GM23338 (cell line): ENCODE results near the gene SUPT5H. TPM values are rescaled to one million over a fixed set of nuclear protein-coding genes. Genes with fewer than 3 reads are reported as not detected.

Source experiments
- ATAC-seq: fragments of 200-7000 bp; cut with Tn5 transposase; 3 replicates; pipeline ENCODE4 v1.9.1; 2020
- DNase-seq: peaks from one replicate; pipeline ENCODE4 v3.0.0-alpha.2; 2015; ENCODE audit warnings: low spot score
- H2AFZ ChIP-seq: fragments of 200-600 bp; sonication (generic); 2 replicates; pipeline ENCODE4 v1.8.0; 2016; ENCODE audit warnings: antibody characterized with exemption, mild to moderate bottlenecking, moderate library complexity
- H3F3A ChIP-seq: fragments of 200-600 bp; sonication (generic); replicated peaks from 2 replicates; pipeline ENCODE4 v1.8.0; 2017; ENCODE audit warnings: antibody characterized with exemption, mixed run types, low read depth
- H3K27ac ChIP-seq: fragments of 200-600 bp; sonication (generic); 2 replicates; pipeline ENCODE4 v1.6.1; 2016; ENCODE audit warnings: low read depth
- H3K27me3 ChIP-seq: fragments of 200-600 bp; sonication (generic); 2 replicates; pipeline ENCODE4 v1.8.0; 2016; ENCODE audit warnings: mild to moderate bottlenecking, mixed run types, moderate library complexity; ENCODE audit not compliant: insufficient read depth
- H3K36me3 ChIP-seq: fragments of 200-600 bp; sonication (generic); 2 replicates; pipeline ENCODE4 v1.8.0; 2016; ENCODE audit warnings: mild to moderate bottlenecking; ENCODE audit not compliant: insufficient read depth
- H3K4me1 ChIP-seq: fragments of 200-600 bp; sonication (generic); 2 replicates; pipeline ENCODE4 v1.8.0; 2016; ENCODE audit warnings: mild to moderate bottlenecking, moderate library complexity; ENCODE audit not compliant: insufficient read depth
- H3K4me2 ChIP-seq: fragments of 200-600 bp; sonication (generic); 2 replicates; pipeline ENCODE4 v1.7.1; 2017; ENCODE audit warnings: mixed run types
- H3K4me3 ChIP-seq: fragments of 200-600 bp; sonication (generic); 2 replicates; pipeline ENCODE4 v1.6.1; 2016; ENCODE audit warnings: mixed run types
- H3K79me2 ChIP-seq: fragments of 200-600 bp; sonication (generic); replicated peaks from 2 replicates; pipeline ENCODE4 v1.8.0; 2017; ENCODE audit warnings: mild to moderate bottlenecking; ENCODE audit not compliant: insufficient read depth
- H3K9me2 ChIP-seq: fragments of 200-600 bp; sonication (generic); 2 replicates; pipeline ENCODE4 v1.8.0; 2017; ENCODE audit not compliant: insufficient read depth
- H4K20me1 ChIP-seq: fragments of 200-600 bp; sonication (generic); replicated peaks from 2 replicates; pipeline ENCODE4 v1.8.0; 2017; ENCODE audit warnings: mild to moderate bottlenecking; ENCODE audit not compliant: insufficient read depth
- H3K27ac Mint-ChIP-seq: 2 replicates; pipeline ENCODE4 v1.8.0; 2020; ENCODE audit warnings: inconsistent platforms, mild to moderate bottlenecking, moderate library complexity, mixed read lengths
- H3K27me3 Mint-ChIP-seq: 3 replicates; pipeline ENCODE4 v1.8.0; 2022; ENCODE audit warnings: low read depth, mild to moderate bottlenecking, moderate library complexity, mixed read lengths, inconsistent platforms; ENCODE audit not compliant: insufficient read depth, poor library complexity
- H3K36me3 Mint-ChIP-seq: 3 replicates; pipeline ENCODE4 v1.8.0; 2021; ENCODE audit warnings: low read depth, mild to moderate bottlenecking, inconsistent platforms, moderate library complexity, mixed read lengths
- H3K4me1 Mint-ChIP-seq: 3 replicates; pipeline ENCODE4 v1.8.0; 2020; ENCODE audit warnings: mild to moderate bottlenecking, inconsistent platforms, mixed read lengths
- H3K4me3 Mint-ChIP-seq: 3 replicates; pipeline ENCODE4 v1.8.0; 2021; ENCODE audit warnings: moderate library complexity, mild to moderate bottlenecking, inconsistent platforms, mixed read lengths
- H3K9me3 Mint-ChIP-seq: 3 replicates; pipeline ENCODE4 v1.8.0; 2020; ENCODE audit warnings: moderate library complexity, mild to moderate bottlenecking, inconsistent platforms, mixed read lengths
- CTCF ChIP-seq, 2 experiments: fragments of 200-600 bp in 1 of 2; sonication (generic) in 1 of 2; conservative IDR thresholded peaks; 2 replicates each; pipeline versions ENCODE4 v1.5.1 to v1.6.1; 2016 to 2017; ENCODE audit warnings: antibody characterized with exemption in 2 of 2, low read depth in 2 of 2, mild to moderate bottlenecking in 2 of 2, moderate library complexity in 1 of 2
- NANOG ChIP-seq: IDR thresholded peaks from 2 replicates; pipeline ENCODE4 v1.6.1; 2016; ENCODE audit warnings: antibody characterized with exemption, borderline replicate concordance
- polyA plus RNA-seq: library from polyadenylated mRNA; unstranded; fragments of >200 nt; fragmentation: Nextera tagmentation; extraction: Ambion mirVana; gene quantifications from 2 replicates; pipeline ENCODE4 v1.2.1, GENCODE V29; 2016
- total RNA-seq: library from RNA; depleted of rRNA; stranded (reverse); fragments of >200 nt; shearing (Covaris generic); gene quantifications from 2 replicates; pipeline ENCODE4 v1.2.3, GENCODE V29; 2014
- TF ChIP-seq, protein P1 (sequence below): fragments of 250-450 bp; sonication (Bioruptor Pico); IDR thresholded peaks from 2 replicates; pipeline ENCODE4 v1.5.0; 2020; ENCODE audit warnings: mild to moderate bottlenecking, moderate library complexity
- TF ChIP-seq, protein P2 (sequence below): IDR thresholded peaks from 2 replicates; pipeline ENCODE4 v1.6.1; 2016; ENCODE audit warnings: antibody characterized with exemption

The SUPT5H gene
- total and polyA plus RNA-seq, 2 experiments from 2014 or later = 108 to 150 TPM

GRCh38 chr19:39509233-39509632 is 63.9 kb downstream of the SUPT5H start (continued):
- TF ChIP-seq, protein P1, sequence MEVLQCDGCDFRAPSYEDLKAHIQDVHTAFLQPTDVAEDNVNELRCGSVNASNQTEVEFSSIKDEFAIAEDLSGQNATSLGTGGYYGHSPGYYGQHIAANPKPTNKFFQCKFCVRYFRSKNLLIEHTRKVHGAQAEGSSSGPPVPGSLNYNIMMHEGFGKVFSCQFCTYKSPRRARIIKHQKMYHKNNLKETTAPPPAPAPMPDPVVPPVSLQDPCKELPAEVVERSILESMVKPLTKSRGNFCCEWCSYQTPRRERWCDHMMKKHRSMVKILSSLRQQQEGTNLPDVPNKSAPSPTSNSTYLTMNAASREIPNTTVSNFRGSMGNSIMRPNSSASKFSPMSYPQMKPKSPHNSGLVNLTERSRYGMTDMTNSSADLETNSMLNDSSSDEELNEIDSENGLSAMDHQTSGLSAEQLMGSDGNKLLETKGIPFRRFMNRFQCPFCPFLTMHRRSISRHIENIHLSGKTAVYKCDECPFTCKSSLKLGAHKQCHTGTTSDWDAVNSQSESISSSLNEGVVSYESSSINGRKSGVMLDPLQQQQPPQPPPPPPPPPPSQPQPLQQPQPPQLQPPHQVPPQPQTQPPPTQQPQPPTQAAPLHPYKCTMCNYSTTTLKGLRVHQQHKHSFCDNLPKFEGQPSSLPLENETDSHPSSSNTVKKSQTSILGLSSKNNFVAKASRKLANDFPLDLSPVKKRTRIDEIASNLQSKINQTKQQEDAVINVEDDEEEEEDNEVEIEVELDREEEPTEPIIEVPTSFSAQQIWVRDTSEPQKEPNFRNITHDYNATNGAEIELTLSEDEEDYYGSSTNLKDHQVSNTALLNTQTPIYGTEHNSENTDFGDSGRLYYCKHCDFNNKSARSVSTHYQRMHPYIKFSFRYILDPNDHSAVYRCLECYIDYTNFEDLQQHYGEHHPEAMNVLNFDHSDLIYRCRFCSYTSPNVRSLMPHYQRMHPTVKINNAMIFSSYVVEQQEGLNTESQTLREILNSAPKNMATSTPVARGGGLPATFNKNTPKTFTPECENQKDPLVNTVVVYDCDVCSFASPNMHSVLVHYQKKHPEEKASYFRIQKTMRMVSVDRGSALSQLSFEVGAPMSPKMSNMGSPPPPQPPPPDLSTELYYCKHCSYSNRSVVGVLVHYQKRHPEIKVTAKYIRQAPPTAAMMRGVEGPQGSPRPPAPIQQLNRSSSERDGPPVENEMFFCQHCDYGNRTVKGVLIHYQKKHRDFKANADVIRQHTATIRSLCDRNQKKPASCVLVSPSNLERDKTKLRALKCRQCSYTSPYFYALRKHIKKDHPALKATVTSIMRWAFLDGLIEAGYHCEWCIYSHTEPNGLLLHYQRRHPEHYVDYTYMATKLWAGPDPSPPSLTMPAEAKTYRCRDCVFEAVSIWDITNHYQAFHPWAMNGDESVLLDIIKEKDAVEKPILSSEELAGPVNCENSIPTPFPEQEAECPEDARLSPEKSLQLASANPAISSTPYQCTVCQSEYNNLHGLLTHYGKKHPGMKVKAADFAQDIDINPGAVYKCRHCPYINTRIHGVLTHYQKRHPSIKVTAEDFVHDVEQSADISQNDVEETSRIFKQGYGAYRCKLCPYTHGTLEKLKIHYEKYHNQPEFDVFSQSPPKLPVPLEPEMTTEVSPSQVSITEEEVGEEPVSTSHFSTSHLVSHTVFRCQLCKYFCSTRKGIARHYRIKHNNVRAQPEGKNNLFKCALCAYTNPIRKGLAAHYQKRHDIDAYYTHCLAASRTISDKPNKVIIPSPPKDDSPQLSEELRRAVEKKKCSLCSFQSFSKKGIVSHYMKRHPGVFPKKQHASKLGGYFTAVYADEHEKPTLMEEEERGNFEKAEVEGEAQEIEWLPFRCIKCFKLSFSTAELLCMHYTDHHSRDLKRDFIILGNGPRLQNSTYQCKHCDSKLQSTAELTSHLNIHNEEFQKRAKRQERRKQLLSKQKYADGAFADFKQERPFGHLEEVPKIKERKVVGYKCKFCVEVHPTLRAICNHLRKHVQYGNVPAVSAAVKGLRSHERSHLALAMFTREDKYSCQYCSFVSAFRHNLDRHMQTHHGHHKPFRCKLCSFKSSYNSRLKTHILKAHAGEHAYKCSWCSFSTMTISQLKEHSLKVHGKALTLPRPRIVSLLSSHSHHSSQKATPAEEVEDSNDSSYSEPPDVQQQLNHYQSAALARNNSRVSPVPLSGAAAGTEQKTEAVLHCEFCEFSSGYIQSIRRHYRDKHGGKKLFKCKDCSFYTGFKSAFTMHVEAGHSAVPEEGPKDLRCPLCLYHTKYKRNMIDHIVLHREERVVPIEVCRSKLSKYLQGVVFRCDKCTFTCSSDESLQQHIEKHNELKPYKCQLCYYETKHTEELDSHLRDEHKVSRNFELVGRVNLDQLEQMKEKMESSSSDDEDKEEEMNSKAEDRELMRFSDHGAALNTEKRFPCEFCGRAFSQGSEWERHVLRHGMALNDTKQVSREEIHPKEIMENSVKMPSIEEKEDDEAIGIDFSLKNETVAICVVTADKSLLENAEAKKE = no peak

- Histone ChIP-seq H3K36me3 (no peaks in the 10 kb centered on the region), H3K27me3 (peaks cover 39% of the 10 kb centered on the region), H3K4me2 (no peak overlapping the region), H3K4me3 (no peak overlapping the region), H4K20me1 (0 out of 2 replicates have a peak, but pooled peaks cover 4% of the 10 kb centered on the region), H3K4me1 (peaks cover 8% of the 10 kb centered on the region), H3K27ac (no peak overlapping the region), H2AFZ (no peak overlapping the region), H3K9me2 (no peaks in the 10 kb centered on the region), H3K79me2 (peaks cover 16% of the 10 kb centered on the region), H3F3A (peaks cover 21% of the 10 kb centered on the region; the same call in 1 of the 2 replicates)
- H3K36me3 Mint-ChIP-seq = peaks cover 12% of the 10 kb centered on the region
- no peak overlapping the region for H3K4me3 Mint-ChIP-seq
- ATAC-seq (no peak), DNase-seq (no peak)
- peaks cover 46% of the 10 kb centered on the region for H3K27me3 Mint-ChIP-seq
- peaks cover 9% of the 10 kb centered on the region; the same call in 2 of the 3 replicates for H3K9me3 Mint-ChIP-seq
- H3K4me1 Mint-ChIP-seq = peaks cover 16% of the 10 kb centered on the region
- H3K27ac Mint-ChIP-seq = no peak overlapping the region
- TF ChIP-seq, protein P2, sequence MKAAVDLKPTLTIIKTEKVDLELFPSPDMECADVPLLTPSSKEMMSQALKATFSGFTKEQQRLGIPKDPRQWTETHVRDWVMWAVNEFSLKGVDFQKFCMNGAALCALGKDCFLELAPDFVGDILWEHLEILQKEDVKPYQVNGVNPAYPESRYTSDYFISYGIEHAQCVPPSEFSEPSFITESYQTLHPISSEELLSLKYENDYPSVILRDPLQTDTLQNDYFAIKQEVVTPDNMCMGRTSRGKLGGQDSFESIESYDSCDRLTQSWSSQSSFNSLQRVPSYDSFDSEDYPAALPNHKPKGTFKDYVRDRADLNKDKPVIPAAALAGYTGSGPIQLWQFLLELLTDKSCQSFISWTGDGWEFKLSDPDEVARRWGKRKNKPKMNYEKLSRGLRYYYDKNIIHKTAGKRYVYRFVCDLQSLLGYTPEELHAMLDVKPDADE = no peak
- TF ChIP-seq, protein P1 = no peak
- TF ChIP-seq CTCF (conservative IDR thresholded peaks at IDR 0.05; ENCODE audit: low read depth in 2 of 2) = no peak
- no peak for TF ChIP-seq NANOG
Measured at GRCh38 chr19:39512988-39513387, 67.6 kb downstream of the SUPT5H start.
